GM12878 (cell line): ENCODE measurements around the gene REST. TPM values are rescaled to one million over a fixed set of nuclear protein-coding genes. Genes with fewer than 3 reads are reported as not detected.

ENCODE experiments used
- ATAC-seq: fragments of 200-7000 bp; cut with Tn5 transposase; 3 replicates; pipeline ENCODE4 v1.9.1; 2020; ENCODE audit warnings: mild to moderate bottlenecking, moderate library complexity
- BruUV-seq: library from RNA; stranded (reverse); fragments of 400-500 nt; replicated peaks from 2 replicates; lab custom pipeline; 2021; lab: Mats Ljungman, UMichigan
- CTCF ChIA-PET: fragments of 300-600 bp; sonication (Branson Sonifier 250); formaldehyde crosslinking; extraction: SDS; loops from one replicate; lab custom pipeline; 2021; ENCODE audit warnings: inconsistent platforms; lab: Yijun Ruan, JAX
- POLR2A ChIA-PET: fragments of 350-600 bp; formaldehyde crosslinking; extraction: SDS; loops from one replicate; lab custom pipeline; 2021; ENCODE audit warnings: inconsistent platforms; lab: Charles Lee
- RAD21 ChIA-PET: fragments of 300-600 bp; sonication (Branson Sonifier 250); formaldehyde crosslinking; loops from one replicate; lab custom pipeline; 2023; ENCODE audit warnings: antibody characterized with exemption; ENCODE audit not compliant: unreplicated experiment; lab: Charles Lee
- SMC1A ChIA-PET: fragments of 300-600 bp; sonication (Branson Sonifier 250); formaldehyde crosslinking; loops from one replicate; lab custom pipeline; 2023; ENCODE audit not compliant: unreplicated experiment, uncharacterized antibody; lab: Charles Lee
- DNase-seq: peaks from one replicate; pipeline ENCODE4 v3.0.0-alpha.2; 2011; ENCODE audit warnings: low read depth, low spot score
- FAIRE-seq: peaks from 3 replicates; lab custom pipeline; 2011; peaks lifted over from hg19 to GRCh38; lab: Jason Lieb, UNC
- H2AFZ ChIP-seq: 2 replicates; pipeline ENCODE4 v1.6.0; 2011; ENCODE audit warnings: low read depth, low read length, control low read depth; ENCODE audit not compliant: control insufficient read depth
- H3K27ac ChIP-seq: 2 replicates; pipeline ENCODE4 v1.5.1; 2011; ENCODE audit warnings: control low read depth; ENCODE audit not compliant: control insufficient read depth, insufficient read depth
- H3K27me3 ChIP-seq, 2 experiments: replicated peaks in 1 of 2; 2 replicates each; pipeline versions ENCODE4 v1.6.0 to v1.6.1; 2011; ENCODE audit warnings: low read length in 1 of 2; ENCODE audit not compliant: control insufficient read depth in 2 of 2, insufficient read depth in 2 of 2
- H3K36me3 ChIP-seq, 2 experiments: 2 replicates each; pipeline ENCODE4 v1.5.1; 2011; ENCODE audit warnings: low read length in 1 of 2; ENCODE audit not compliant: control insufficient read depth in 2 of 2, insufficient read depth in 2 of 2
- H3K4me1 ChIP-seq: 2 replicates; pipeline ENCODE4 v1.6.1; 2011; ENCODE audit warnings: mild to moderate bottlenecking, low read length, moderate library complexity, mixed read lengths; ENCODE audit not compliant: control insufficient read depth, insufficient read depth
- H3K4me2 ChIP-seq: 2 replicates; pipeline ENCODE4 v1.6.0; 2011; ENCODE audit warnings: control low read depth; ENCODE audit not compliant: control insufficient read depth, insufficient read depth
- H3K4me3 ChIP-seq: fragments of 200-600 bp; sonication (generic); 2 replicates; pipeline ENCODE4 v1.5.1; 2016
- H3K79me2 ChIP-seq: 2 replicates; pipeline ENCODE4 v1.6.0; 2011; ENCODE audit warnings: low read length; ENCODE audit not compliant: control insufficient read depth, insufficient read depth
- H3K9ac ChIP-seq: 2 replicates; pipeline ENCODE4 v1.8.0; 2011; ENCODE audit warnings: low read length, control low read depth, mixed read lengths; ENCODE audit not compliant: control insufficient read depth, insufficient read depth
- H3K9me3 ChIP-seq: replicated peaks from 3 replicates; pipeline ENCODE4 v1.5.1; 2011; ENCODE audit warnings: mild to moderate bottlenecking, low read length; ENCODE audit not compliant: control insufficient read depth, insufficient read depth
- H4K20me1 ChIP-seq: 2 replicates; pipeline ENCODE4 v1.6.0; 2011; ENCODE audit not compliant: control insufficient read depth, insufficient read depth
- BMI1 ChIP-seq: fragments of 450-650 bp; IDR thresholded peaks from 2 replicates; pipeline ENCODE4 v1.6.1; 2016; ENCODE audit warnings: mild to moderate bottlenecking, moderate library complexity, borderline replicate concordance
- CHD4 ChIP-seq: fragments of 200-600 bp; sonication (generic); IDR thresholded peaks from 2 replicates; pipeline ENCODE4 v1.6.1; 2016; ENCODE audit warnings: mild to moderate bottlenecking
- FOXM1 ChIP-seq: IDR thresholded peaks from 2 replicates; pipeline ENCODE4 v1.6.1; 2012; ENCODE audit warnings: low read depth, mild to moderate bottlenecking, inconsistent platforms, low read length, moderate library complexity
- POLR2AphosphoS2 ChIP-seq: IDR thresholded peaks from 2 replicates; pipeline ENCODE4 v1.6.1; 2011; ENCODE audit warnings: low read depth, mild to moderate bottlenecking, low read length, improper control_type of control experiment, moderate library complexity
- ZNF592 ChIP-seq: fragments of 450-650 bp; IDR thresholded peaks from 2 replicates; pipeline ENCODE4 v1.6.1; 2017; ENCODE audit warnings: mild to moderate bottlenecking, moderate library complexity
- in situ Hi-C: fragments of 300-500 bp; cut with MboI; formaldehyde crosslinking; loops from 9 replicates; pipeline ENCODE4 v1.14.3; 2018; ENCODE audit warnings: mixed read lengths
- intact Hi-C: fragments of 100-400 bp; cut with micrococcal nuclease; formaldehyde crosslinking; loops from one replicate; pipeline ENCODE4 v1.14.2; 2022; ENCODE audit not compliant: unreplicated experiment
- polyA plus RNA-seq, 11 experiments: library from polyadenylated mRNA; depleted of rRNA in 4 of 11; unstranded in 6 of 11; stranded (reverse) in 5 of 11; fragments of >200 nt; fragmentation: Nextera tagmentation in 4 of 11; fragmentation: Illumina TruSeq in 1 of 11; extraction: Ambion mirVana in 4 of 11; extraction: Trizol in 1 of 11; gene quantifications; 1 replicate in 1 of 11; 2 replicates in 10 of 11; pipeline versions ENCODE4 v1.2.1 to v1.2.3, GENCODE V29; 2011 to 2016; ENCODE audit warnings: inconsistent platforms in 2 of 11, missing spikeins in 2 of 11, low read depth in 1 of 11
- total RNA-seq, 4 experiments: library from RNA; depleted of rRNA in 3 of 4; stranded (reverse); fragments of >200 nt in 3 of 4; fragmentation: Illumina TruSeq in 1 of 4; extraction: Trizol in 1 of 4; gene quantifications; 2 replicates each; pipeline versions ENCODE4 v1.2.1 to v1.2.3, GENCODE V29; 2013 to 2021

REST gene
- total and polyA plus RNA-seq, 10 of the 15 experiments (the other 5 are each of a cell fraction or from before 2014, with no cell fraction given), result 3.7 to 36.3 (median 20.4) TPM

- no peak overlapping the region for H3K9ac ChIP-seq
- SMC1A ChIA-PET, result interaction anchor here (1.3 kb wide), 1 partner anchor 37 kb away, joined by 3 read pairs; the partner anchor contains the start of gene NOA1
- RAD21 ChIA-PET, result interaction anchor here (1.1 kb wide), 1 partner anchor 222 kb away, joined by 3 read pairs; no protein-coding TSS in a partner anchor
- POLR2A ChIA-PET, result no interaction called here
- no peak overlapping the region for H2AFZ ChIP-seq
- in situ Hi-C loops (no loop called here), intact Hi-C loops (no loop called here)
- ATAC-seq, result no peak
- H3K9me3 ChIP-seq, result no peaks in the 10 kb centered on the region
- FAIRE-seq, result no peak
- H3K4me2 ChIP-seq, result no peak overlapping the region
- CTCF ChIA-PET, result interaction anchor here (0.6 to 1.0 kb wide), 2 partner anchors 19 to 22 kb away, joined by 3 to 4 read pairs; no protein-coding TSS in a partner anchor
- H3K27me3 ChIP-seq, result no peaks in the 10 kb centered on the region
- DNase-seq, result no peak
- no peaks in the 10 kb centered on the region for H3K79me2 ChIP-seq
- H4K20me1 ChIP-seq, result no peaks in the 10 kb centered on the region
- H3K4me3 ChIP-seq, result no peak overlapping the region
- H3K27ac ChIP-seq, result no peak overlapping the region
- TF ChIP-seq POLR2AphosphoS2 (no peak), BMI1 (no peak), ZNF592 (no peak), CHD4 (no peak), FOXM1 (no peak)
- no TSS peak for BruUV-seq
- no peaks in the 10 kb centered on the region; a peak in 3 of 4 replicates for H3K36me3 ChIP-seq
- no peaks in the 10 kb centered on the region for H3K4me1 ChIP-seq
These were observed 33.3 kb downstream of the REST start for GRCh38 chr4:56940971-56941370.
